GM19324 (cell line): ENCODE measurements around the gene PRLR.

Experiments used
- ATAC-seq: cut with Tn5 transposase; IDR thresholded peaks from one replicate; pipeline ENCODE4 v1.9.1; 2021; ENCODE audit warnings: mild to moderate bottlenecking, moderate library complexity; ENCODE audit not compliant: unreplicated experiment, low FRiP score

Gene PRLR

GRCh38 chr5:35009657-35010056, 220.6 kb downstream of the PRLR start:
- ATAC-seq: no peak

- no peak for ATAC-seq
Observed at GRCh38 chr5:35009019-35009418, 221.3 kb downstream of the PRLR start.

- ATAC-seq: no peak
Observed at GRCh38 chr5:35004771-35005170, 225.5 kb downstream of the PRLR start.

- no peak for ATAC-seq
Observed at GRCh38 chr5:35004200-35004599, 226.1 kb downstream of the PRLR start.

- peak; percentile 68 for ATAC-seq
Observed at GRCh38 chr5:35003018-35003957, 227.0 kb downstream of the PRLR start.

- no peak for ATAC-seq
Observed at GRCh38 chr5:35002459-35002858, 227.8 kb downstream of the PRLR start.

- no peak for ATAC-seq
Observed at GRCh38 chr5:35001842-35002241, 228.4 kb downstream of the PRLR start.
